A673 (cell line): ENCODE results near the gene HS3ST5.

Source experiments
- CTCF ChIP-seq: fragments of 300-800, 200-600 bp; sonication (generic); conservative IDR thresholded peaks from 2 replicates; pipeline ENCODE4 v1.5.1; 2017; ENCODE audit warnings: low read depth, mild to moderate bottlenecking, antibody characterized with exemption, low read length, moderate library complexity, mixed read lengths
- EZH2 ChIP-seq: fragments of 200-600 bp; sonication (generic); IDR thresholded peaks from 2 replicates; pipeline ENCODE4 v1.6.1; 2017; ENCODE audit warnings: borderline replicate concordance, low read depth, mild to moderate bottlenecking, mixed read lengths, antibody characterized with exemption, low read length; ENCODE audit not compliant: poor library complexity, severe bottlenecking

GRCh38 chr6:114301596-114302219, 41.1 kb downstream of the HS3ST5 start:
- TF ChIP-seq CTCF (no peak), EZH2 (no peak)
